K562 (cell line): ENCODE results near the gene CCDC7. TPM values are rescaled to one million over a fixed set of nuclear protein-coding genes. Genes with fewer than 3 reads are reported as not detected.
A peak's percentile ranks its signal among the peaks of the same experiment; 100 is the strongest.

Experiments
- ATAC-seq: fragments of 200-7000 bp; cut with Tn5 transposase; 3 replicates; pipeline ENCODE4 v1.9.1; 2020; ENCODE audit warnings: moderate library complexity
- BruUV-seq: library from RNA; stranded (reverse); fragments of 400-500 nt; replicated peaks from 2 replicates; lab custom pipeline; 2021; lab: Mats Ljungman, UMichigan
- CTCF ChIA-PET: fragments of 300-600 bp; formaldehyde crosslinking; extraction: SDS; loops from one replicate; lab custom pipeline; 2021; ENCODE audit warnings: low intra/inter-chr PET ratio; lab: Yijun Ruan, JAX
- POLR2A ChIA-PET: fragments of 300-600, 350-650 bp; sonication (Branson Sonifier 250); formaldehyde crosslinking; extraction: SDS; loops from one replicate; lab custom pipeline; 2021; ENCODE audit warnings: antibody characterized with exemption, inconsistent platforms; lab: Yijun Ruan, JAX
- DNase-seq, 4 experiments: peaks; one replicate each; pipeline versions ENCODE4 v3.0.0 to v3.0.0-alpha.2; 2011 to 2018; ENCODE audit warnings: low spot score in 3 of 4, mixed read lengths in 3 of 4; ENCODE audit errors: extremely low read depth in 1 of 4
- FAIRE-seq: peaks from 2 replicates; lab custom pipeline; 2011; peaks lifted over from hg19 to GRCh38; lab: Jason Lieb, UNC
- H2AFZ ChIP-seq: 2 replicates; pipeline ENCODE4 v1.6.0; 2011; ENCODE audit warnings: low read depth, low read length, control low read depth, inconsistent platforms
- H3K27ac ChIP-seq: fragments of 200-600 bp; 3 replicates; pipeline ENCODE4 v1.8.0; 2011; ENCODE audit warnings: low read depth, mild to moderate bottlenecking, control low read depth, inconsistent platforms, low read length, moderate library complexity, mixed read lengths; ENCODE audit errors: extremely low read depth
- H3K27me3 ChIP-seq, 2 experiments: fragments of 300-600 bp in 1 of 2; 2 replicates in 1 of 2; 3 replicates in 1 of 2; pipeline versions ENCODE4 v1.6.0 to v1.8.0; 2011; ENCODE audit warnings: inconsistent platforms in 2 of 2, low read length in 2 of 2, mild to moderate bottlenecking in 1 of 2, mixed read lengths in 1 of 2, moderate library complexity in 1 of 2; ENCODE audit not compliant: control insufficient read depth in 2 of 2, insufficient read depth in 2 of 2
- H3K36me3 ChIP-seq: fragments of 300-600 bp; 3 replicates; pipeline ENCODE4 v1.8.0; 2011; ENCODE audit warnings: mild to moderate bottlenecking, low read length, inconsistent platforms; ENCODE audit not compliant: control insufficient read depth, insufficient read depth
- H3K4me1 ChIP-seq, 2 experiments: fragments of 200-600 bp in 1 of 2; replicated peaks in 1 of 2; 2 replicates in 1 of 2; 3 replicates in 1 of 2; pipeline versions ENCODE4 v1.5.1 to v1.8.0; 2011; ENCODE audit warnings: inconsistent platforms in 2 of 2, low read length in 2 of 2, mild to moderate bottlenecking in 1 of 2, mixed read lengths in 1 of 2, moderate library complexity in 1 of 2; ENCODE audit not compliant: control insufficient read depth in 2 of 2, insufficient read depth in 2 of 2
- H3K4me2 ChIP-seq: 2 replicates; pipeline ENCODE4 v1.6.1; 2011; ENCODE audit warnings: low read length, control low read depth, inconsistent platforms, mixed read lengths; ENCODE audit not compliant: insufficient read depth
- H3K4me3 ChIP-seq: fragments of 200-600 bp; sonication (generic), shearing (Covaris generic); 2 replicates; pipeline ENCODE4 v1.5.1; 2016; ENCODE audit warnings: control low read depth, inconsistent platforms
- H3K79me2 ChIP-seq: fragments of 200-600 bp; 3 replicates; pipeline ENCODE4 v1.8.0; 2011; ENCODE audit warnings: low read length, inconsistent platforms; ENCODE audit not compliant: control insufficient read depth, insufficient read depth
- H3K9ac ChIP-seq, 2 experiments: 2 replicates each; pipeline versions ENCODE4 v1.6.0 to v1.6.1; 2011; ENCODE audit warnings: low read depth in 2 of 2, low read length in 2 of 2, control low read depth in 1 of 2, inconsistent platforms in 1 of 2, mild to moderate bottlenecking in 1 of 2, mixed read lengths in 1 of 2; ENCODE audit not compliant: insufficient read depth in 1 of 2
- H3K9me1 ChIP-seq: one replicate; pipeline ENCODE4 v1.6.0; 2011; ENCODE audit warnings: inconsistent platforms, mild to moderate bottlenecking, low read length, moderate library complexity; ENCODE audit not compliant: control insufficient read depth, insufficient read depth
- H3K9me3 ChIP-seq: replicated peaks from 2 replicates; pipeline ENCODE4 v1.5.1; 2011; ENCODE audit warnings: low read depth, low read length, inconsistent platforms; ENCODE audit not compliant: control insufficient read depth, insufficient read depth
- H4K20me1 ChIP-seq: replicated peaks from 2 replicates; pipeline ENCODE4 v1.6.1; 2011; ENCODE audit warnings: low read length, inconsistent platforms, mixed read lengths; ENCODE audit not compliant: control insufficient read depth, insufficient read depth
- ARID3A ChIP-seq: IDR thresholded peaks from 2 replicates; pipeline ENCODE4 v1.6.1; 2012; ENCODE audit warnings: low read depth, low read length, improper control_type of control experiment, borderline replicate concordance
- ETV6 ChIP-seq, 3 experiments: fragments of 150-350 bp in 1 of 3; sonication (generic) in 1 of 3; formaldehyde crosslinking in 1 of 3; IDR thresholded peaks; 2 replicates each; pipeline versions ENCODE4 v1.6.1 to v1.8.0; 2014 to 2022; ENCODE audit warnings: borderline replicate concordance in 2 of 3, low read depth in 2 of 3, antibody characterized with exemption in 1 of 3, low read length in 1 of 3, mild to moderate bottlenecking in 1 of 3, missing genetic modification reagents in 1 of 3
- GABPB2 ChIP-seq: fragments of 250-450 bp; sonication (Bioruptor Pico); conservative IDR thresholded peaks from 2 replicates; pipeline ENCODE4 v1.5.1; 2021; ENCODE audit warnings: mild to moderate bottlenecking
- MAFF ChIP-seq: IDR thresholded peaks from 2 replicates; pipeline ENCODE4 v1.6.1; 2012; ENCODE audit warnings: low read length, improper control_type of control experiment
- THRB ChIP-seq: fragments of 450-650 bp; formaldehyde crosslinking; conservative IDR thresholded peaks from 2 replicates; pipeline ENCODE4 v1.4.0; 2022; ENCODE audit warnings: mild to moderate bottlenecking, missing genetic modification characterization
- ZNF408 ChIP-seq: fragments of 250-450 bp; sonication (Bioruptor Pico); IDR thresholded peaks from 2 replicates; pipeline ENCODE4 v1.4.0; 2020; ENCODE audit warnings: low read depth, mild to moderate bottlenecking, moderate library complexity
- WGBS: fragments of 100-300 bp; shearing (Covaris generic); methylation state at CpG from one replicate; pipeline ENCODE4 v1.1.6; 2016; ENCODE audit warnings: low coverage, mixed read lengths; ENCODE audit not compliant: insufficient coverage; ENCODE audit errors: missing lambda C conversion rate; 5-methylcytosine and 5-hydroxymethylcytosine counted together
- in situ Hi-C: fragments of 300-500 bp; cut with MboI; formaldehyde crosslinking; loops from 4 replicates; pipeline ENCODE4 v1.15.0; 2018; ENCODE audit warnings: inconsistent platforms, mixed read lengths
- intact Hi-C: fragments of 100-400 bp; cut with micrococcal nuclease; formaldehyde crosslinking; loops from 2 replicates; pipeline ENCODE4 v1.14.2; 2022
- polyA plus RNA-seq, 8 experiments: library from polyadenylated mRNA; depleted of rRNA in 4 of 8; stranded (reverse) in 5 of 8; unstranded in 3 of 8; fragments of >200 nt; fragmentation: Nextera tagmentation in 2 of 8; fragmentation: Illumina TruSeq in 1 of 8; extraction: Ambion mirVana in 2 of 8; extraction: Trizol in 1 of 8; gene quantifications; 2 replicates each; pipeline versions ENCODE4 v1.2.1 to v1.2.3, GENCODE V29; 2011 to 2014; ENCODE audit warnings: inconsistent platforms in 1 of 8, missing spikeins in 1 of 8
- total RNA-seq, 7 experiments: library from RNA; depleted of rRNA in 6 of 7; stranded (reverse); fragments of >200 nt in 6 of 7; fragmentation: Illumina TruSeq in 2 of 7; extraction: Trizol in 2 of 7; gene quantifications; 2 replicates each; pipeline versions ENCODE4 v1.2.1 to v1.2.3, GENCODE V29; 2011 to 2021; ENCODE audit warnings: low replicate concordance in 1 of 7

The CCDC7 gene
- total and polyA plus RNA-seq, 9 of the 15 experiments (the other 6 are each of a cell fraction or from before 2014, with no cell fraction given): 1.5 to 6.6 (median 2.7) TPM

- TF ChIP-seq ETV6 (IDR thresholded peaks at IDR 0.05; ENCODE audit: borderline replicate concordance in 1 of 2, low read depth in 2 of 2, low read length in 1 of 2) (no peak), ETV6 (CRISPR knock-in tag; IDR thresholded peaks at IDR 0.05; ENCODE audit: borderline replicate concordance) (no peak), MAFF (no peak), THRB (CRISPR knock-in tag) (no peak), GABPB2 (no peak)
Measured at GRCh38 chr10:32878646-32879045, 432.7 kb downstream of the CCDC7 start (continued).

GRCh38 chr10:32882076-32882475, 436.1 kb downstream of the CCDC7 start:
- BruUV-seq: no TSS peak
- no peak overlapping the region for H3K9ac ChIP-seq
- intact Hi-C loops (no loop called here), in situ Hi-C loops (no loop called here)
- H3K36me3 ChIP-seq: no peaks in the 10 kb centered on the region
- TF ChIP-seq ZNF408 (CRISPR knock-in tag): no peak
- no peak for TF ChIP-seq ARID3A
- no peak overlapping the region for H3K4me3 ChIP-seq
- POLR2A ChIA-PET: interaction anchor here (1.1 to 1.8 kb wide), 2 partner anchors 9 to 11 kb away, joined by 4 read pairs; no protein-coding TSS in a partner anchor
- H3K4me1 ChIP-seq: peaks cover 0 to 4% of the 10 kb centered on the region in 2 experiments; a peak in 1 of 5 replicates
- no peak overlapping the region for H3K27ac ChIP-seq
- no peaks in the 10 kb centered on the region for H3K27me3 ChIP-seq
- ATAC-seq (no peak), FAIRE-seq (peak; percentile 44), DNase-seq (no peak)
- no peaks in the 10 kb centered on the region for H3K9me1 ChIP-seq
- WGBS: 40% methylated on average over 6 of the region's 6 CpGs
- H3K79me2 ChIP-seq: no peaks in the 10 kb centered on the region
- H2AFZ ChIP-seq: no peak overlapping the region
- H3K9me3 ChIP-seq: no peaks in the 10 kb centered on the region
- no peaks in the 10 kb centered on the region for H4K20me1 ChIP-seq
- CTCF ChIA-PET: no interaction called here
- H3K4me2 ChIP-seq: no peak overlapping the region
